Mammary epithelial cell (primary cell): ENCODE data around the gene SMIM31.

Experiments used
- EZH2 ChIP-seq: IDR thresholded peaks from 2 replicates; pipeline ENCODE4 v1.6.1; 2012; ENCODE audit warnings: low read length, inconsistent platforms, borderline replicate concordance
- TF ChIP-seq, protein P1 (sequence below), 2 donors: IDR thresholded peaks in 1 of 2; conservative IDR thresholded peaks in 1 of 2; 2 replicates each; pipeline ENCODE4 v1.5.1; 2011 to 2012; ENCODE audit warnings: inconsistent platforms in 2 of 2, low read length in 2 of 2, mild to moderate bottlenecking in 2 of 2, control low read depth in 1 of 2, low read depth in 1 of 2; ENCODE audit not compliant: insufficient read depth in 1 of 2; ENCODE audit errors: extremely low read depth in 1 of 2

DNA sequence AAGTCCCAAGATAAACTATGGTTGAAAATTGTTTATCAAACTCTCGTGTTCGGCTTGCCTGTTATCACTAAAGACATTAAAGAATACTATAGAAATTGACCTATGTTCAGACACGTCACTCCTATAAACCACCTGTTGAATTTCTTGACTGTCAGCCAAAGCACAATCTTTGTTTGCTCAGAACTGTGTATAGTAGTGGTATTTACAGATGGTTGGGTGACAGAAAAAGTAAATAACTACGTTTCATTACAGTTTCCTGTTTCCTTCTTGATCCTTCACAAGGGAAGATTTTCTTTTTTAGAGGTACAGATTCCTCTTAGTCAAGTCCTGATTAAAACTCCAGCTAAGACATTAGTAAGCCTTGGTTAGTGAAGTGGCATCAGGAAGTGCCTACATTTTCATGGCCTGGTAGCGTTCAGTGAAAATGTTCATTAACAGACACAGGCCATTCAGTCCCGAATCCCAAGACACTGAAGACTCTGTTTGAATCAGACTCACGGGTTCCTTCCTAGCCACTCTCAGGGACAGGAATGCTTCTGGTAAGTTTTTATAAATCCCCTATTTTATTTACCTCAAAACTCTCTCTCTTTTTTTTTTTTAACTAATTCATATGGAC lies at the start of gene SMIM31:
- TF ChIP-seq, protein P1, sequence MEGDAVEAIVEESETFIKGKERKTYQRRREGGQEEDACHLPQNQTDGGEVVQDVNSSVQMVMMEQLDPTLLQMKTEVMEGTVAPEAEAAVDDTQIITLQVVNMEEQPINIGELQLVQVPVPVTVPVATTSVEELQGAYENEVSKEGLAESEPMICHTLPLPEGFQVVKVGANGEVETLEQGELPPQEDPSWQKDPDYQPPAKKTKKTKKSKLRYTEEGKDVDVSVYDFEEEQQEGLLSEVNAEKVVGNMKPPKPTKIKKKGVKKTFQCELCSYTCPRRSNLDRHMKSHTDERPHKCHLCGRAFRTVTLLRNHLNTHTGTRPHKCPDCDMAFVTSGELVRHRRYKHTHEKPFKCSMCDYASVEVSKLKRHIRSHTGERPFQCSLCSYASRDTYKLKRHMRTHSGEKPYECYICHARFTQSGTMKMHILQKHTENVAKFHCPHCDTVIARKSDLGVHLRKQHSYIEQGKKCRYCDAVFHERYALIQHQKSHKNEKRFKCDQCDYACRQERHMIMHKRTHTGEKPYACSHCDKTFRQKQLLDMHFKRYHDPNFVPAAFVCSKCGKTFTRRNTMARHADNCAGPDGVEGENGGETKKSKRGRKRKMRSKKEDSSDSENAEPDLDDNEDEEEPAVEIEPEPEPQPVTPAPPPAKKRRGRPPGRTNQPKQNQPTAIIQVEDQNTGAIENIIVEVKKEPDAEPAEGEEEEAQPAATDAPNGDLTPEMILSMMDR (conservative IDR thresholded peaks at IDR 0.05 in 1 of 2, IDR thresholded peaks at IDR 0.05 in 1 of 2; ENCODE audit: extremely low read depth in 1 of 2, insufficient read depth in 1 of 2, low read depth in 1 of 2, low read length in 2 of 2), result no peak
- TF ChIP-seq EZH2, result no peak
